COLO668 (cell line): Measurements from ENCODE around the gene DPF3.
A peak's percentile ranks its signal among the peaks of the same experiment; 100 is the strongest.

Experiments used
- DNase-seq: peaks from one replicate; lab custom pipeline; 2025; ENCODE audit not compliant: unreplicated experiment; lab: John Stamatoyannopoulos, UW

DPF3 gene

DNA sequence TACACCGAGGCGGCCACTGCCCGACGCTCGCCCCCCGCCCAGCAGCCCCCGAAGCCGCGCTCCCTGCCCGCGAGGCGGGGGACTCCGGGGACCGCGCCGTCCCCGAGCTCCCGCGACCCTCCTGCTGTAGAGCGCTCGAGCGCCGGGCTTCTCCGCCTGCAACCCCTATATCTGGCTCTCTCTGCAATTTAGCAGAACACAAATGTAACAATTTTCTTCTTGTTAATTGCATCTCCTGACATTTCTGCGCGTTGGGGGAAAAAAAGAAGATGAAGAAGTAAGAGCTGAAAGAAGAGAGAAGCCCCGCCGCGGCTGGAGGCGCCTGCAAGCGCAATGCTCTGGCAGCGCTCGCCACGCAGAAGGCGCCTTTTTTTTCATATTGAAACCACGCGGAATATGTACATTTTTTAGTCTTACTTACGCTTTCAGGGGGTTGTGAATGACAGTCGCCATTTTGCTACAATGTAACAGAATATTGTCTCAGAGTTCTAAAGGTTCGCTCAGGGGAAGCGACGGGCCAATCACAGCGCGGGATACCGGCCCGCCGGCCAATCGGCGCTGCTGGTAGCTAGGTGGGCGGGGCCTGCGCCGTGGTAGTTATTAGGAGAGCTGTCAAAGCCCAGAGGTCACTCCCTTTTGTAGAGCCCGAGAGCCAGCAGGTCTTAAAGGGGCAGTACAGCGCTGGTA is at the start of gene DPF3:
DPF3 (minus strand) TSS at position 466 of the 687 bp plus-strand sequence; CDS start at position 453, 13 bp downstream.
- DNase-seq: peak; percentile 94

GRCh38 chr14:72942934-72943333 is 49.0 kb upstream of the DPF3 start:
- no peak for DNase-seq

GRCh38 chr14:72941286-72941985 is 47.5 kb upstream of the DPF3 start:
- no peak for DNase-seq

GRCh38 chr14:72939630-72940029 is 45.7 kb upstream of the DPF3 start:
- no peak for DNase-seq

- no peak for DNase-seq
These were observed 39.0 kb upstream of the DPF3 start for GRCh38 chr14:72932893-72933292.

DNA sequence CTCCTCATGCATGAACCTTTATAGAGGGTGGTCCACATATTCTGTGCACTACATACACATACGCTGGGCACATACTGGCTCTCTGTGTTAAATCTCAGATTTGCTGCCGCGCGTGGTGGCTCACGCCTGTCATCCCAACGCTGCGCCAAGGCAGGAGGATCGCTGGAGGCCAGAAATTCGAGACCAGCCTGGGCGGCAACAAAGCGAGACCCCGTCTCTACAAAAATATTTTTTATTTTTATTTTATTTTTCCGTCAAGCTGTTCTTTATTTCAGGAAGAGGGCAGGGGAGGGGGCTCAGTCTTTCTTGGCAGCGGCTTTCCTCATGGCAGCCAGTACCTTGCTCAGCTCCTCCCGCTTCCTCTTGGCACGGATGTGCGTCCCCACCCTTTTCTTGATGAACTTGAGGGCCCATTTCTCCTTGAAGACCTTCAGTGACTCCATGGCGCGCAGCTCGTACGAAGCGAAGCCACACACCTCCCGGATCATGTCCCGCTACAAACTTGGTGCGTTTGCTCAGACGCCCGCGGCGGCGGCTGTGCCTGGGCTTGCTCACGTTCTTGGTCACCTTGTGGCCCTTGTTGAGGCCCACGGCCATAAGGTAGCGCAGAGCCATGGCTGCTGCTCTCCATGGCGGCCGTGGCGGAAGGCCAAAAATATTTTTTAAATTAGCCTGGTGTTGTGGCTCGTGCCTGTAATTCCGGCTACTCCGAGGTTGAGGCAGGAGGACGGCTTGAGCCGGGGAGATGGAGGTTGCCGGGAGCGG is 35.6 kb upstream of the DPF3 start:
- DNase-seq: no peak

DNA sequence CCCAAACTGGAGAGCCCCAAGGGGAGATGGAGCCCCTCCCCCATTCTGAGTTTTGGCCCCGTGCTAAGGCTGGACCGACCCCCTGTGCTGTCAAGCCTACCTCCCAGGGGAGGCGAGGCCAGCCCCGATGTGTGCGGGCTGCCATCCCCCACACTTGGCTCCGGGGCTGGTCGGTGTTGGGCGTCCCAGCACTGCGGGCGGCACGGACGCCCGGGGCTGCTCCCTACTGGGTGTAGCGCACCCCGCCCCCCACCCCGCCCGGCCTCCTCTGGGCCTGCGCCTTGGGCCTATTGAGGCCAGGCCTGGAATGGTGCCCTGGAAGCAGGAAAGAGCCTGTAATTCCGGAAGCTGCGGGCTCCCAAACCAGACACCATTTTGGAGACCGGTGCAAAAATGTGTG is 35.0 kb upstream of the DPF3 start:
- no peak for DNase-seq

DNA sequence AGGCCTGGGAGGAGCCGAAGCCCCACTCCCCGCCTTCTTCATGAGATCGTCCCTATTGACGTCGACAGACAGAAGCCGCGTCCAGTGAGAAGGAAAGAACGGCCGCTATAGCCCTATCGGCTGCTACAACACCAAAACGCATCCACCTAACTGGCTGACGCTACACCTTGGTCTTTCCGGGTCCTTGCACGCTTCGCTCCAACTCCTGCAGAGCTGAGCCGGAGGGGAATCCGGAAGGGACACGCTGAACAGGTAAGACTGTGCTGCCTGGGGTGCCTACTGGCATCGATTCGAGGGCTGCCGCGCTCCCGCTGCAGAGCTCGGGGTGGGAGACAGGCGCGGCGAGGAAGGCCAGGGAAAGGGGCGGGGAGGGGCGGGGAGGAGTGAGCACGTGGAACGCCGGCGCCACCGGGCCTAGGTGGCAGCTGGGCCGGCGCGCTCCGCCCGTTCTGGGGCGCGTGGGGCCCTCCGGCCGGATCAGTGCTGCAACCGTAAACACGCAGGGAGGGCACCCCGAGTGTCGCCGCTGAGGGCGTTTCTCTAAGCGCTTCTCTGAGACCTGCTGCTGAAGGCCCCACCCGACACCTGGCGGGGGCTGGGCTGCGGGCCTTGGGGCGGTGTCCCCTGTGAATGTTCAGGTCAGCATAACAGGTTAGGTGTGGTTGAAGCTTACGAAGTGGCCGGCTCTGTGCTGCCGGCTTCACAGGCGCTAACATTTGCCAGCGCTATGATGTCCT is 32.6 kb upstream of the DPF3 start, which contains the start of gene DCAF4:
DCAF4 (plus strand) TSS at position 173 of the 737 bp plus-strand sequence. CDS start 11,515 bp downstream, outside the sequence.
- DNase-seq: peak; percentile 97

- no peak for DNase-seq
These were observed 32.0 kb upstream of the DPF3 start for GRCh38 chr14:72925815-72926291.

DNA sequence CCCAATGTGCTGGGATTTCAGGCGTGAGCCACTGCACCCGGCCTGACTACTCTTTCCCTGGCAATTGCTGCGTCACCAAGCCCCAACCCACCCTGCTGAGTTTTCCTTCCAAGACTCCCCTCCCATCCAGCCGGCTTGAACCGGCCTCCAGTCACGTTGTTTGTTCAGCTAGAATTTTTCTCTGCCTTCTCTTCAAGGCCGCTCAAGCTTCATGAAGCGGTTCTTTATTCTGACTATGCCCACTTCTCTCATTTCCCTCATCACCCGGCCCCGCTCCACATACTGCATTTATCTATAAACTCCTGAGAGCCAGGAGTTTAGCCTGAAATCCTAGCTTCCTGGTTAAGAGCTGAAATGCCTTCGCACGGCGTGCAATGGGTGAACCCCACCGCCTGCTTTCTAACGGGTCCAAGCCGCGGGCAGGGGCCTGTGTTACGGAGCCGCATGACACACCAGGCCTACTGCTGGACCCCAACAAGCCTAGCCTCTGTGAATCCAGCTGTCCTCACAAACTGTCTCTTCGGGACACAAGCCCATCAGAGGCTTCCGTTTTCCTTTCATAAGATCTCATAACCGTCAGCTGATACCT is 31.4 kb upstream of the DPF3 start:
- no peak for DNase-seq

DNA sequence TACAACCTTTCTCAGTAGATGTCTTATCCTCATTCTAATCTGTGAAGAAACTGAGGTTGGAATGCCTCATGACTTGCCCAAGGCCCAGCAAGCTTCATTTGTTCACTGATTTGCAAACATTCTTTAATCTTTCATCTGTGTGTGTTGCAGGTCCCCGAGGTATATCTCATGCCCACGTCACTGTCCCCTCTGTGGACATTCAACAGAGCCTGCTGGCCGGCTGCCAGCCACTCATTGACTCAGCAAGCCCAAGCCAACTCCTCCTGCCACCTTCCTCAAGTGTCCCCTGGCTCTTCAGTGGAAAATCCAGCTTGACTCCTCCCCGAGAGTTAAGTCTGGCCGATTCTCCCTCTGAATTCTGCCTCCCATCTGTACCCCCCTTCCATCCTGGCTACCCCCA is 30.4 kb upstream of the DPF3 start:
- DNase-seq: peak; percentile 73

DNA sequence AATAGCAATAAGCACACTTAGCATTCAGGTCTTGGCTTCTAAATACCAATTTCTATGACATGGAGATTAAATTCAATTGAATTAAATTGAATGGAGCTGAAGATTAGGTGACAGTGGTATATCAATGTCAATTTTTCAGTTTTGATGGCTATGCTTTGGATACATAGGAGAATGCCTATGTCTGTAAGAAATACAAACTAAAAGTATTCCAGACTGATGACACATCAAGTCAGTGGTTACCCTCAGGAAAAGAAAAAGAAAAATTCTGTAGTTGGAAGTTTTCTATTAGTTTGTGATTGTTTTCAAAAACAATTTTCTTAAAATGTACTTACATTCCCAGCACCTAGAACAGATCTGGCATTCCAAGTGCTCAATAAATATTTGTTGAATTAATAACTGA is 27.5 kb upstream of the DPF3 start:
- no peak for DNase-seq

GRCh38 chr14:72920008-72920407 is 26.1 kb upstream of the DPF3 start:
- no peak for DNase-seq

DNA sequence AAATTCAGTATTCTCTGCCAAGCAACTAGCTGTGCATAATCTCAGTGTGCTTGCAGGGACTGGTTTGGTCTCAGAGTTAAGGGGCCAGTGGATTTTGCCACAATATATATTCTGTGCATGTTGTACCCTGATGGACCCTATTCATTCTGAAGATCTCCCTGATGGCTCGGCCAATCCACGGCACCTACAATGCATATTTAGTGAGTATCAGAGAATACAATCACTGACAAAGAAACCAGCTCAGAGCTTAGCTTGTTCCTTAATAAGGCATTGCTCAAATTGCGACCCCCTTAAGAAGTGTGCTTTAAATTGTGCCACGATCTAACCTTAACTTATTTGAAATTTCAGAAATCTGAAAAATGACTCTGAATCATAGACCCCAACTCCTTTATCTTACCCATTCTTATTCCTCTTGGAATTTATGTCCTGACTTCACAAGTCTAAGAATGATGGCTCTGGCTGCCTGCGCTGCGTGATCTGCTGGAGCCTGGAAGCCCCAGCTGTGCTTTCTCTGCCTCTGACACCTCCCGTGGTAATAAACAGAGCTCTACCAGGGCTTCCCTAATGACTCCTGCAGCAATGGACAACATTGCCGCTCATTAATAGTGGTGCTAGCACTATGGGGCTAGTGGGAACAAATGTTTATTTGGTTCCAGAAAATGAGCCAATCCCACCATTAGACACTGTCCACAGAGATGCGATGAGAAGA is 23.3 kb upstream of the DPF3 start:
- DNase-seq: no peak

DNA sequence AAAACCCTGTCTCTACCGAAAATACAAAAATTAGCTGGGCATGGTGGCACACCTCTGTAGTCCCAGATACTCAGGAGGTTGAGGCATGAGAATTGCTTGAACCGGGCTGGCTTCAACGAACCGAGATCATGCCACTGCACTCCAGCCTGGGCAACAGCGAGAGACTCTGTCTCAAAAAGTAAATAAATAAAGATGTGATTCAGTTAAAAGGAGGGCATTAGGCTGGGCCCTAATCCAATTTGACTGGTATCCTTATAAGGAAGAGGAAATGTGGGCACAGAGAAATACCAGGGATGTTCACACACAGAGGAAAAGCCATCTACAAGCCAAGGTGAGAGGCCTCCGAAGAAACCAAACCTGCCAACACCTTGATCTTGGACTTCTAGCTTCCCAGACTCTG is 22.3 kb upstream of the DPF3 start:
- no peak for DNase-seq

DNA sequence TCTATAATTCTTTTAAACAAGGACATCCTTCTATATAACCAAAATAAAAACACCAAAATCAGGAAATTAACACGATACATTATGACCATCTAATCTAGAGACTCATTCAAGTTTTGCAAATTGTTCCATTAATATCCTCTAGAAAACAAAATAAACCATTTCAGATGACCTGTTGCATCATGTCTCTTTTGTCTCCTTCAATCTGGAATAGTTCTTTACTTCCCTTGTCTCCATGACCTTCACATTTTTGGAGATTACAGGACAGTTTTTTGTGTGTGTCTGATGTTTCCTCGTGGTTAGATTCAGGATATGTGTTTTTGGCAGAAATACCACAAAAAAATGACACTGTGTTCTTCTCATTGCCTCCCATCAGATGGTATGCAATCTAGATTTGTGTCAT is 19.9 kb upstream of the DPF3 start:
- DNase-seq: no peak

- DNase-seq: no peak
These were observed 15.3 kb upstream of the DPF3 start for GRCh38 chr14:72909163-72909562.

DNA sequence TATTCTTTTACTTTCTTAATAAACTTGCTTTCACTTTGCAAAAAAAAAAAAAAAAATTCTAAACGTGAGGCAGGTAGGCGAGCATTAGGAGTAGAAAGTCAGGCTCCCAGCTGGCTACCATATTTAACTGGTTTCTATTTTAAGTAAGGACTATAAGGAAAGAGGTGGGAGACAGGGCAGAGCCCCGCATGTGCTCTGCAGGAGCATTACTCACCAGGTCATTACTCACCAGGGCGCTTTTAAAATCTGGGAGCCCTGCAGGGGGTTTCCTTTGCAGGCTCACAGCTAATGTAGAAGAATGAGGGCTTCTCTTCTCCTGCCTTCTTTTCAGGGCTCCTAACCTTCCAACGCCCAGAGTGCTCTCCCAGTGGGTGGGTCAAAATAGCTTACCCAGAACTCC is 14.0 kb upstream of the DPF3 start:
- no peak for DNase-seq

- DNase-seq: no peak
These were observed 13.0 kb upstream of the DPF3 start for GRCh38 chr14:72906879-72907278.

- no peak for DNase-seq
These were observed 12.4 kb upstream of the DPF3 start for GRCh38 chr14:72906316-72906715.
